GM21360 (cell line): Measurements from ENCODE around the gene SH3PXD2B.

Source experiments
- ATAC-seq: cut with Tn5 transposase; IDR thresholded peaks from one replicate; pipeline ENCODE4 v1.9.1; 2021; ENCODE audit warnings: mild to moderate bottlenecking, moderate library complexity; ENCODE audit not compliant: unreplicated experiment

SH3PXD2B gene

GRCh38 chr5:172453986-172454357, 353 bp downstream of the SH3PXD2B start:
- ATAC-seq: no peak

- ATAC-seq: no peak
Measured at GRCh38 chr5:172453206-172453985, 929 bp downstream of the SH3PXD2B start.

- ATAC-seq: no peak
Measured at GRCh38 chr5:172452398-172453205, 1.7 kb downstream of the SH3PXD2B start.

- ATAC-seq: no peak
Measured at GRCh38 chr5:172451771-172452197, 2.5 kb downstream of the SH3PXD2B start.

GRCh38 chr5:172450861-172451695, 3.2 kb downstream of the SH3PXD2B start:
- no peak for ATAC-seq

GRCh38 chr5:172450453-172450852, 3.9 kb downstream of the SH3PXD2B start:
- no peak for ATAC-seq

- ATAC-seq: no peak
Measured at GRCh38 chr5:172448999-172449398, 5.3 kb downstream of the SH3PXD2B start.

GRCh38 chr5:172447646-172448365, 6.5 kb downstream of the SH3PXD2B start:
- no peak for ATAC-seq

- ATAC-seq: no peak
Measured at GRCh38 chr5:172446336-172447051, 7.8 kb downstream of the SH3PXD2B start.

- no peak for ATAC-seq
Measured at GRCh38 chr5:172445866-172446265, 8.5 kb downstream of the SH3PXD2B start.

- no peak for ATAC-seq
Measured at GRCh38 chr5:172444626-172445365, 9.5 kb downstream of the SH3PXD2B start.

- no peak for ATAC-seq
Measured at GRCh38 chr5:172444110-172444510, 10.2 kb downstream of the SH3PXD2B start.

- no peak for ATAC-seq
Measured at GRCh38 chr5:172443441-172444109, 10.8 kb downstream of the SH3PXD2B start.

- ATAC-seq: no peak
Measured at GRCh38 chr5:172442592-172442991, 11.7 kb downstream of the SH3PXD2B start.

- ATAC-seq: no peak
Measured at GRCh38 chr5:172441262-172441751, 13.0 kb downstream of the SH3PXD2B start.

GRCh38 chr5:172440486-172440885, 13.8 kb downstream of the SH3PXD2B start:
- ATAC-seq: no peak

- no peak for ATAC-seq
Measured at GRCh38 chr5:172439785-172440477, 14.4 kb downstream of the SH3PXD2B start.

GRCh38 chr5:172438319-172438668, 16.0 kb downstream of the SH3PXD2B start:
- ATAC-seq: no peak
